H9 (cell line): ENCODE data around the gene ERAP2. TPM values are rescaled to one million over a fixed set of nuclear protein-coding genes. Genes with fewer than 3 reads are reported as not detected.

Experiments
- DNase-seq: peaks from one replicate; pipeline ENCODE4 v3.0.0-alpha.2; 2017
- H2AFZ ChIP-seq: one replicate; pipeline ENCODE4 v1.6.1; 2013; ENCODE audit warnings: mild to moderate bottlenecking, low read length, control low read depth, moderate library complexity
- H2AK5ac ChIP-seq: 2 replicates; pipeline ENCODE4 v1.6.1; 2013; ENCODE audit warnings: low read length, control low read depth, mixed read lengths; ENCODE audit not compliant: insufficient read length
- H2BK120ac ChIP-seq: one replicate; pipeline ENCODE4 v1.6.1; 2013; ENCODE audit warnings: low read depth, mild to moderate bottlenecking, low read length, control low read depth, inconsistent platforms; ENCODE audit not compliant: poor library complexity, severe bottlenecking
- H2BK12ac ChIP-seq: 2 replicates; pipeline ENCODE4 v1.6.1; 2013; ENCODE audit warnings: low read length, control low read depth, mixed read lengths, low read depth; ENCODE audit not compliant: insufficient read length
- H2BK15ac ChIP-seq: 2 replicates; pipeline ENCODE4 v1.6.1; 2013; ENCODE audit warnings: low read depth, low read length, control low read depth
- H2BK20ac ChIP-seq: one replicate; pipeline ENCODE4 v1.6.1; 2013; ENCODE audit warnings: low read depth, mild to moderate bottlenecking, low read length, control low read depth, inconsistent platforms; ENCODE audit not compliant: poor library complexity, severe bottlenecking
- H2BK5ac ChIP-seq: 2 replicates; pipeline ENCODE4 v1.6.1; 2013; ENCODE audit warnings: low read length, control low read depth, mixed read lengths; ENCODE audit not compliant: insufficient read length
- H3K14ac ChIP-seq: 2 replicates; pipeline ENCODE4 v1.6.1; 2013; ENCODE audit warnings: low read length, control low read depth; ENCODE audit not compliant: insufficient read depth
- H3K18ac ChIP-seq: 2 replicates; pipeline ENCODE4 v1.6.1; 2013; ENCODE audit warnings: low read depth, mild to moderate bottlenecking, mixed read lengths, low read length, control low read depth; ENCODE audit not compliant: insufficient read length
- H3K23ac ChIP-seq: 2 replicates; pipeline ENCODE4 v1.6.1; 2013; ENCODE audit warnings: low read length, control low read depth, mixed read lengths, low read depth; ENCODE audit not compliant: insufficient read length
- H3K23me2 ChIP-seq: 2 replicates; pipeline ENCODE4 v1.6.1; 2013; ENCODE audit warnings: low read depth, mild to moderate bottlenecking, mixed read lengths, low read length, control low read depth; ENCODE audit not compliant: insufficient read length, poor library complexity, severe bottlenecking
- H3K27ac ChIP-seq: 2 replicates; pipeline ENCODE4 v1.5.1; 2013; ENCODE audit warnings: low read length, control low read depth, mixed read lengths, low read depth; ENCODE audit not compliant: insufficient read length
- H3K27me3 ChIP-seq: 2 replicates; pipeline ENCODE4 v1.6.1; 2013; ENCODE audit warnings: low read length, control low read depth, inconsistent platforms; ENCODE audit not compliant: insufficient read depth
- H3K4ac ChIP-seq: 2 replicates; pipeline ENCODE4 v1.6.1; 2013; ENCODE audit warnings: low read depth, mild to moderate bottlenecking, control low read depth, inconsistent platforms, low read length, moderate library complexity
- H3K4me1 ChIP-seq: 2 replicates; pipeline ENCODE4 v1.6.1; 2013; ENCODE audit warnings: low read length, control low read depth, inconsistent platforms; ENCODE audit not compliant: insufficient read depth
- H3K4me2 ChIP-seq: 2 replicates; pipeline ENCODE4 v1.6.1; 2013; ENCODE audit warnings: low read length, control low read depth, mixed read lengths; ENCODE audit not compliant: insufficient read length, insufficient read depth
- H3K56ac ChIP-seq: 2 replicates; pipeline ENCODE4 v1.6.1; 2013; ENCODE audit warnings: low read depth, mild to moderate bottlenecking, mixed read lengths, low read length, control low read depth; ENCODE audit not compliant: insufficient read length
- H3K79me1 ChIP-seq: 2 replicates; pipeline ENCODE4 v1.6.1; 2013; ENCODE audit warnings: low read depth, mild to moderate bottlenecking, moderate library complexity, low read length, control low read depth, inconsistent platforms; ENCODE audit not compliant: insufficient read depth, poor library complexity, severe bottlenecking
- H3K79me2 ChIP-seq: 2 replicates; pipeline ENCODE4 v1.6.1; 2013; ENCODE audit warnings: low read length, control low read depth, inconsistent platforms; ENCODE audit not compliant: insufficient read depth
- H3K9ac ChIP-seq: 2 replicates; pipeline ENCODE4 v1.6.1; 2013; ENCODE audit warnings: low read length, control low read depth, mixed read lengths; ENCODE audit not compliant: insufficient read length; ENCODE audit errors: extremely low read depth
- H3K9me3 ChIP-seq: one replicate; pipeline ENCODE4 v1.6.1; 2013; ENCODE audit warnings: low read depth, low read length, inconsistent platforms; ENCODE audit not compliant: control insufficient read depth
- H3T11ph ChIP-seq: one replicate; pipeline ENCODE4 v1.6.1; 2013; ENCODE audit warnings: mild to moderate bottlenecking, low read length, control low read depth, inconsistent platforms
- H4K20me1 ChIP-seq: one replicate; pipeline ENCODE4 v1.6.1; 2013; ENCODE audit not compliant: control insufficient read depth, insufficient read length, insufficient read depth
- H4K5ac ChIP-seq: 2 replicates; pipeline ENCODE4 v1.6.1; 2013; ENCODE audit warnings: low read depth, mild to moderate bottlenecking, mixed read lengths, low read length, control low read depth; ENCODE audit not compliant: insufficient read length
- H4K8ac ChIP-seq: replicated peaks from 2 replicates; pipeline ENCODE4 v1.6.1; 2013; ENCODE audit warnings: low read length, control low read depth, mixed read lengths, low read depth; ENCODE audit not compliant: insufficient read length
- H4K91ac ChIP-seq: 2 replicates; pipeline ENCODE4 v1.6.1; 2013; ENCODE audit warnings: low read depth, mild to moderate bottlenecking, moderate library complexity, mixed read lengths, low read length, control low read depth; ENCODE audit not compliant: insufficient read length
- H3K27ac Mint-ChIP-seq, 3 experiments: 2 replicates in 2 of 3; 3 replicates in 1 of 3; pipeline ENCODE4 v1.8.0; 2020 to 2021; ENCODE audit warnings: mixed read lengths in 3 of 3, mild to moderate bottlenecking in 1 of 3, moderate library complexity in 1 of 3
- H3K27me3 Mint-ChIP-seq: 2 replicates; pipeline ENCODE4 v1.8.0; 2021; ENCODE audit warnings: low read depth, mild to moderate bottlenecking, moderate library complexity, mixed read lengths
- H3K36me3 Mint-ChIP-seq, 3 experiments: 2 replicates in 2 of 3; 3 replicates in 1 of 3; pipeline ENCODE4 v1.8.0; 2020 to 2021; ENCODE audit warnings: low read depth in 3 of 3, mixed read lengths in 3 of 3; ENCODE audit not compliant: insufficient read depth in 1 of 3
- H3K4me1 Mint-ChIP-seq, 2 experiments: 2 replicates each; pipeline ENCODE4 v1.8.0; 2020; ENCODE audit warnings: mixed read lengths in 2 of 2
- H3K4me3 Mint-ChIP-seq, 2 experiments: 2 replicates in 1 of 2; 3 replicates in 1 of 2; pipeline ENCODE4 v1.8.0; 2020 to 2021; ENCODE audit warnings: mild to moderate bottlenecking in 2 of 2, mixed read lengths in 2 of 2, moderate library complexity in 1 of 2
- H3K9me3 Mint-ChIP-seq, 2 experiments: 2 replicates in 1 of 2; 3 replicates in 1 of 2; pipeline ENCODE4 v1.8.0; 2020; ENCODE audit warnings: mild to moderate bottlenecking in 2 of 2, mixed read lengths in 2 of 2, moderate library complexity in 1 of 2
- CTCF ChIP-seq: fragments of 200-600 bp; sonication (generic); conservative IDR thresholded peaks from 3 replicates; pipeline ENCODE4 v1.8.0; 2021; ENCODE audit warnings: antibody characterized with exemption, mild to moderate bottlenecking
- total RNA-seq: library from RNA; stranded (reverse); gene quantifications from 2 replicates; pipeline ENCODE4 v1.2.1, GENCODE V29; 2021

Gene ERAP2
- total RNA-seq, 1 experiment from 2014 or later = 0.09 TPM

GRCh38 chr5:96927008-96927407 is 50.7 kb downstream of the ERAP2 start:
- Histone ChIP-seq H2AK5ac (no peak overlapping the region), H3K4me1 (no peaks in the 10 kb centered on the region), H3K79me1 (no peaks in the 10 kb centered on the region), H3K4me2 (no peak overlapping the region), H2BK5ac (no peak overlapping the region), H3K4ac (no peak overlapping the region), H3K9me3 (no peaks in the 10 kb centered on the region), H3T11ph (no peak overlapping the region), H3K27ac (no peak overlapping the region), H4K5ac (no peak overlapping the region), H3K56ac (no peak overlapping the region), H3K14ac (no peak overlapping the region), H2BK15ac (no peak overlapping the region), H3K79me2 (no peaks in the 10 kb centered on the region), H2BK20ac (no peak overlapping the region), H2BK12ac (no peak overlapping the region), H4K8ac (no peak overlapping the region), H3K27me3 (no peaks in the 10 kb centered on the region; the same call in 1 of the 2 replicates), H3K23ac (no peak overlapping the region), H2BK120ac (no peak overlapping the region), H2AFZ (no peak overlapping the region), H3K23me2 (no peaks in the 10 kb centered on the region), H3K18ac (no peak overlapping the region), H3K9ac (no peak overlapping the region), H4K91ac (no peak overlapping the region), H4K20me1 (no peaks in the 10 kb centered on the region)
- no peaks in the 10 kb centered on the region for H3K9me3 Mint-ChIP-seq
- no peak overlapping the region for H3K27ac Mint-ChIP-seq
- no peaks in the 10 kb centered on the region; the same call in 1 of the 2 replicates for H3K27me3 Mint-ChIP-seq
- DNase-seq = no peak
- peaks cover 7 to 8% of the 10 kb centered on the region in 2 experiments for H3K4me1 Mint-ChIP-seq
- no peak overlapping the region for H3K4me3 Mint-ChIP-seq
- no peak for TF ChIP-seq CTCF
- no peaks in the 10 kb centered on the region for H3K36me3 Mint-ChIP-seq
